GM18867 (cell line): ENCODE data around the gene PRKACB.

Experiments
- ATAC-seq: cut with Tn5 transposase; IDR thresholded peaks from one replicate; pipeline ENCODE4 v1.9.1; 2021; ENCODE audit warnings: mild to moderate bottlenecking, moderate library complexity; ENCODE audit not compliant: unreplicated experiment

Gene PRKACB

DNA sequence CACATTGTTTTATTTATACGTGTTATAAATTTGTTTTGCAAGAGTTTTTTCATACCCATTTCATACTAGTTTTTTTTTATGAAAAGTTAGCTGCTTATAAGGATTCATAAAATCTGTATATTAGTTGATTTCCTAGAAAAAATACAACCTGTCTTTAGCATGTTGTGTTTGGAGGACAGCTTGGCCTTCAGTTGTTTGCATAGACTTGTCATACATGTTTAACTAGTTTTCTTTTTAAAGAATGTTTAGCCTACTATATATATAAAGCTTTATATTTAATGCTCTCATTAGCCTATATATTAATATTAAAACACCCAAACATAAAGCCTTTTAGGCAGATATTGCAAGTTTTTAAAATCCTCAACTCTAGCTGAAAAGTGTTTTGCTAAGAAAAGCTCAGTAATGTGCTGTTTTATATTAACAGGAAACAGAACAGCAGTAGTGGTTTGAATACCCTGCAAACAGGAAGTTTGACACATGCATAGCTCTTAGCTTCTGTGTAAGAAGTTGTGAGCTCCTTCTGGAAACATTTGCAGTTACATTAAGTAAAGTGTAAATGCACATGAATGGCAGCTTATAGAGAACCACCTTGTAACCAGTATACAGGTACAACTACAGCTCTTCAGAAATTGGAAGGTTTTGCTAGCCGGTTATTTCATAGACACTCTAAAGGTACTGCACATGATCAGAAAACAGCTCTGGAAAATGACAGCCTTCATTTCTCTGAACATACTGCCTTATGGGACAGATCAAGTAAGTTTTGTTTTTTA, at the start of gene PRKACB:
Gene PRKACB, plus strand, starts transcription at position 476 of the 770 bp plus-strand sequence. Its CDS starts 91 bp downstream, at position 567.
- peak; percentile 95 for ATAC-seq

- ATAC-seq, result no peak
Observed at GRCh38 chr1:84095308-84095707, 48.8 kb upstream of the PRKACB start.

GRCh38 chr1:84096176-84096575, 47.9 kb upstream of the PRKACB start:
- no peak for ATAC-seq

DNA sequence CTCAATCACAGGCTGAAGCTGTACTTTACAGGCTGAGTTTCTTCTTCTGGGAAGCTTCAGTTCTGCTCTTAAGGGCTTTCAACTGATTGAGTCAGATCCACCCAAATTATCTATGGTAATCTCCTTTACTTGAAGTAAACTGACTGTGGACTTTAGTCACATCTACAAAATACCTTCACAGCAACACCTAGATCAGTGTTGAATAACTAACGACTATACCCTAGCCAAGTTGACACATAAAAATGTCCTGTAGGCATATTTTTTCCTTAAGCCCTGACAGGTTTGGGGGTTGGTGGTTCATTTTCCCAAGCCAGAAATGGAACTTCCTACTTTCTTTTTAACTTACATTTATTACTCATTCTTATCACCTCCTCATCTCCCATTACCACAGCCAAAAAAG, 42.9 kb upstream of the PRKACB start:
- no peak for ATAC-seq

GRCh38 chr1:84103197-84103992, 40.7 kb upstream of the PRKACB start:
- peak; percentile 75 for ATAC-seq

DNA sequence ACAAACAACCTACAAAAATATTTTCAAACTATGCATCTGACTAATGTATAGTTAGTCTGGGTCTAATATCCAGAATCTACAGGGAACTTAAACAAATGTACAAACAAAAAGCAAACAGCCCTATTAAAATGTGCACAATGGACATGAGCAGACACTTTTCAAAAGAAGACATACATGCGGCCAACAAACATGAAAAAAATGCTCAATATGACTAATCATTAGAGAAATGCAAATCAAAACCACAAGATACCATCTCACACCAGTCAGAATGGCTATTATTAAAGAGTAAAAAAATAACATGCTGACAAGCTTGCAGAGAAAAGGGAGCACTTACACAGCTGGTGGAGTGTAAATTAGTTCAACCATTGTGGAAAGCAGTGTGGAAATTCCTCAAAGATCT, 36.5 kb upstream of the PRKACB start:
- ATAC-seq, result peak; percentile 64

DNA sequence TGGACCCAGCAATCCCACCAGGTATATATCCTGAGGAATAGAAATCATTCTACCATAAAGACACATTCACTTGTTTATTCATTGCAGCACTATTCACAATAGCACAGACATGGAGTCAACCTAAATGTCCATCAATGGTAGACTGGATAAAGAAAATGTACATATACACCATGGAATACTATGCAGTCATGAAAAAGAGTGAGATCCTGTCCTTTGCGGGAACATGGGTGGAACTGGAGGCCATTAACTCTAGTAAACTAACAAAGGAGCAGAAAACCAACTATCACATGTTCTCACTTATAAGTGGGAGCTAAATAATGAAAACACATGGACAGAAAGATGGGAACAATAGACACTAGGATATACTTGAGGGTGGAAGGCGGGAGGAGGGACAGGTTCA, 36.1 kb upstream of the PRKACB start:
- peak; percentile 5 for ATAC-seq

DNA sequence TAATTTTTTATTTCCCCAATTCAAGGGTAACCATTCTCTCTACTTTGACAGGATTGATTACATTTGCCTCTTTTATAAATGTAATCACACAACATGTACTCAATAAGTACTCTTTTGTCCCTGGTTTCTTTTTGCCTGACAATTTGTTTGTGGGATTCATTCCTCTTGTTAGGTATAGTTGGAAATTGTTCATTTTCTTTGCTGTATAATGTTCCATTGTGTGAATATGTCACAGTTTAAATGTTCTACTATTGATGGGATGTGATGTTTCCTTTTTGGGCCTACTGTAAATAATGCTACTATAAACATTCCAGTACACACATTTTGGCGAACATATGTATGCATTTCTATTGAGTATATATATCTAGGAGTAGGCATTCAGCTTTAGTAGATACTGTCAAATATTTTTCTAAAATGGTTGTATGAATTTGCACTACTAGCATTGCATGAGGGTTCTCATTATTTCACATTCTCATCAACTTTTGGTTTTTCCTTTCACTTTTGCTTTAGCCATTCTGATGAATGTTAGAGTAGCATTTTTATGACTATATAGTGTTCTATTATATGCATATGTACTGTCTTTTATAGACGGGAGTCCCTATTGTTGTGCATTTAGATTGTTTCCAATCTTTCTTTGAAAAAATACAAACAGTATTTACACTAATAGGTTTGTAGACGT, 35.0 kb upstream of the PRKACB start:
- no peak for ATAC-seq

DNA sequence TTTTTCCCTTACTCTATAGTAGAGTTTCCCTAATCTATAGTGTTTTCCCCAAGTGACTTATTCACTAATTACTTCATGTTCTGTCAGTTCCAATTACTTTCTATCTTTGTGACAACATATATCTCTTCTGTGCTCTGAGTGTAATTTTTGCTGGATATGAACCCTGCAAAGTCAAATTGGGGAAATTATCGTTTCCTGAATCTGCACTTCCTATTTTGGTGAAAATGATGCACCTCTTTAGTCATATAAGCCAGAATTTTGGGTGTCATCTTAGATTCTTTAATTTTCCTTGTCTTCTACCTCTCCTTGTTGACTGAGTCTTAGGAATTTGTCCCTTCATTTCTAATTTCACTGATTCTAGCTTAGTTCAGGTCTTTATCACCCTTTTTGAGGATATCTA, 33.4 kb upstream of the PRKACB start:
- ATAC-seq, result no peak

- ATAC-seq, result no peak
Observed at GRCh38 chr1:84116558-84116957, 27.5 kb upstream of the PRKACB start.

DNA sequence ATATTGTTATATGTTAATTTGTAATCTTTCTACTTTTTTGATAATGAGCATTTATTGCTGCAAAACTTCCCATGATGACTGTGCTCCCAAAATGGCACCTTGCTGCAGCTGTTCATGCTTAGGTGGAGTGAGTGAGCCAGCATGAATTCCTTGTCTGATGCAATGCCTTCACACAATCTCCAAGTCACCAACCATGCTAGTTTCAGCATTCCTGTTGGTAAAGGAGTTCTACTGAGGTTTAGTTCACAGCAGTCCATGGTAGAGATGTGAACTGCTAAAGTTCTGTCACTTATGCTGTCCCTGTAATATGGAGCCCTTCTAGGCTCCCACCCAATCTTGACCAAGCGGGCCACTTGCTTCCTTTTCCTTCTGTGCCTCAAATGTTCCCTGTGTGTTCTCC, 26.2 kb upstream of the PRKACB start:
- ATAC-seq, result no peak

DNA sequence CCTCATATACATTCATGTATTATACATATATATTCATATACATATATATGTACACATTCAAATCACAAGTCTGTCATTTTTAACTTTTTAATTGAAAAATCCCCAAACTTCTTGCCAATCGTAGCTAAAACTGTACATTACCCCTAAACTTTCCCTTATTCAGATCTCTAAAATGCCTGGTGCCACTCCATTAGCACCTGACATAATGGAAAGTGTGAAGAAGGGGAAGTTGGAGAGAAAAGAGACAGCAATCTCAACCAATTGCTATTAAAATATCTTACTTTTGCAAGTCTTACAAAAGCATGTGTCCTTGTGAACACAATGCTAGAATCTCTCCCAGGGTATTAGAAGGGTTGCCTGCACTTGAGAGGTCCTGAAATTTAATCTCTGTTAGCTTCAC, 22.7 kb upstream of the PRKACB start:
- ATAC-seq, result no peak

- ATAC-seq, result peak; percentile 69
Observed at GRCh38 chr1:84122780-84123382, 21.2 kb upstream of the PRKACB start.

- ATAC-seq, result no peak
Observed at GRCh38 chr1:84133479-84133878, 10.6 kb upstream of the PRKACB start.

- no peak for ATAC-seq
Observed at GRCh38 chr1:84135341-84135740, 8.7 kb upstream of the PRKACB start.

DNA sequence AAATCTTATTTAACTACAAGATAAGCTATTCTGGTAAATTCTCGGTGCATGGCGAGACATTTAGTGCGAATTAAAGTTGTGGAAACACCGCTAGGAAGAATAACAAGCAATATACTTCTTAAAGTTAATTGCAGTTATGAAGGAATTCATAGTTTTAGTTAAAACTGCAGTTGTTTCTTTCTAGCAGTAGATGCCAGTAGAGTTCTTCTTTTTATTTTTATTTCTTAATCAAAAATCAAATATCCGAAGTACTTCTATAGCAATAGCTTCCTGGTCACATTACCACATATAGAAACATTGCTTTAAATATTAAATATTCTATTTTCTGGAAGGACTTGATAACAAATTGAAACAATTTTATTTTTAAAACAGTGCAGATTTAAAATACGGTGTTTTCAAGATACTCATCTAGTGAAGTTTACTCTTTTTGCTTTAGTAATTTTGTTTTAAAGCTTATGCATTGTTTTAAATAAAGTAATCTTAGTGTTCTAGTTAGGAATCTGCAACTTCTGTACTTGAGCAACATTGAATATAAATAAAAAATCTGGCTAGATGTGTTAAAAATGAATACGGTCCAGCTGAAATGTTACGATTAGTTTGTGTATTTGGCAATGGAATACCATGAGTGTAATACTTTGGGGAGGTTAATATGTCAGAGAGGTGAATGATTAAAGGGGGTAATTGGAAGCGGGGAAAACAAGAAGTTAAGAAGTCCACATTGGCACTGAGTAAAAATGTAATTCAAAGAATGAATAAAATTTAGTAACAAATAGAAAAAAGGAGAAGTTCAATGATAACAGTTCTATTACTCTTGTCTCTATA, 2.7 kb upstream of the PRKACB start:
- ATAC-seq, result no peak

- ATAC-seq, result no peak
Observed at GRCh38 chr1:84145068-84145467, 997 bp downstream of the PRKACB start.

- ATAC-seq, result no peak
Observed at GRCh38 chr1:84146411-84147032, 2.5 kb downstream of the PRKACB start.

DNA sequence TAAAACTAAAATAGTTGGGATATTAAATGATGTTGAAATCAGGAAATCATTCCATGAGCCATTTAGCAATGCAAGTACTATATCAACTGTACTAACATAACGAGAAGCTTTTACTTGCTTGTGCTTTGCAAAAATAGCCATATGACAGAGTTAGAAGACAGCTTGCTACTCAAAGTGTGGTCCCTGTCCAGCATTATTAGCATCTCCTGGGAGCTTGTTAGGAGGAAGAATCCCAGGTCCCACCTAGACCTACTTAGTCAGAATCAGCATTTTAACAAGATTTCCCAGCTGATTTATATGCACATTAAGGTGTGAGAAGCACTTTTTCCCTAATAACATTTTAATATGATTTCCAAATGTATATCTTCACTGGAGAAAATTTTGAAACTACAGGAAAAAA, 4.7 kb downstream of the PRKACB start:
- no peak for ATAC-seq

DNA sequence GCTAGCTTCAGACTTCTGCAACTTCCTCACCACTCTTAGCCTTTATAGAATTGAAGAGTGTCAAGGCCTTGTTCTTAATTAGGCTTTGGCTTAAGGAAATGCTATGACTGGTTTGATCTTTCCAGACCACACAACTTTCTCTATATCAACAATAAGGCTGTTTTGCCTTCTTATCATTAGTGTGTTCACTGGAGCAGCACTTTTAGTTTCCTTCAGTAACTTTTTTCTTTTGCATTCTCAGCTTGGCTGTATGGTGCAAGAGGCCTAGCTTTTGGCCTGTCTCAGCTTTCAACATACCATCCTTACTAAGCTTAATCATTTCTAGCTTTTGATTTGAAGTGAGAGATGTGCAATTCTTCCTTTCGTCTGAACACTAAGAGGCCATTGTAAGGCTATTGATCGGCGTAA, 8.6 kb downstream of the PRKACB start:
- peak; percentile 78 for ATAC-seq
